Ectodermal cell (in vitro differentiated cells): ENCODE data around the gene TENT4B.

Experiments used
- H3K27ac ChIP-seq: 2 replicates; pipeline ENCODE4 v1.7.0; 2013; ENCODE audit warnings: mild to moderate bottlenecking, low read depth, low read length; ENCODE audit not compliant: insufficient read depth, poor library complexity, severe bottlenecking
- H3K27me3 ChIP-seq: 2 replicates; pipeline ENCODE4 v1.7.0; 2013; ENCODE audit warnings: mild to moderate bottlenecking, low read length; ENCODE audit not compliant: insufficient read depth, control insufficient read depth, poor library complexity, severe bottlenecking
- H3K36me3 ChIP-seq: one replicate; pipeline ENCODE4 v1.7.0; 2013; ENCODE audit warnings: low read length; ENCODE audit not compliant: control insufficient read depth, insufficient read depth
- H3K4me1 ChIP-seq: one replicate; pipeline ENCODE4 v1.7.0; 2013; ENCODE audit warnings: low read length; ENCODE audit not compliant: control insufficient read depth, insufficient read depth
- H3K4me3 ChIP-seq: 2 replicates; pipeline ENCODE4 v1.7.0; 2013; ENCODE audit warnings: low read depth, low read length, control low read depth; ENCODE audit not compliant: insufficient read depth
- H3K9me3 ChIP-seq: 2 replicates; pipeline ENCODE4 v1.7.0; 2013; ENCODE audit warnings: mild to moderate bottlenecking, low read length, moderate library complexity; ENCODE audit not compliant: control insufficient read depth
- WGBS, 2 experiments: methylation state at CpG; one replicate each; pipeline ENCODE4 v1.1.7; 2013; ENCODE audit warnings: missing lambda C conversion rate in 2 of 2; 5-methylcytosine and 5-hydroxymethylcytosine counted together

Gene TENT4B

GRCh38 chr16:50276326-50276640, 123.2 kb downstream of the TENT4B start:
- WGBS, 2 experiments = 84 to 88% methylated on average over 2 of the region's 2 CpGs
- Histone ChIP-seq H3K4me1 (no peaks in the 10 kb centered on the region), H3K36me3 (no peaks in the 10 kb centered on the region), H3K27ac (no peak overlapping the region), H3K4me3 (no peak overlapping the region), H3K9me3 (no peaks in the 10 kb centered on the region), H3K27me3 (no peaks in the 10 kb centered on the region)

GRCh38 chr16:50276801-50277555, 123.9 kb downstream of the TENT4B start:
- H3K27ac ChIP-seq = no peak overlapping the region
- H3K4me1 ChIP-seq = no peaks in the 10 kb centered on the region
- H3K4me3 ChIP-seq = no peak overlapping the region
- no peaks in the 10 kb centered on the region for H3K27me3 ChIP-seq
- 86 to 93% methylated on average over 2 to 4 of the region's 4 CpGs for WGBS, 2 experiments
- no peaks in the 10 kb centered on the region for H3K36me3 ChIP-seq
- no peaks in the 10 kb centered on the region for H3K9me3 ChIP-seq

- no peaks in the 10 kb centered on the region for H3K36me3 ChIP-seq
- no peak overlapping the region for H3K4me3 ChIP-seq
- 66% methylated on average over 3 of the region's 3 CpGs for WGBS, 2 experiments
- H3K9me3 ChIP-seq = no peaks in the 10 kb centered on the region
- H3K27ac ChIP-seq = no peak overlapping the region
- H3K27me3 ChIP-seq = no peaks in the 10 kb centered on the region
- no peaks in the 10 kb centered on the region for H3K4me1 ChIP-seq
These were observed 125.1 kb downstream of the TENT4B start for GRCh38 chr16:50278251-50278650.

- Histone ChIP-seq H3K27ac (no peak overlapping the region), H3K4me3 (no peak overlapping the region), H3K9me3 (no peaks in the 10 kb centered on the region), H3K4me1 (no peaks in the 10 kb centered on the region), H3K36me3 (no peaks in the 10 kb centered on the region), H3K27me3 (no peaks in the 10 kb centered on the region)
- 75% methylated on average over 2 of the region's 2 CpGs for WGBS, 2 experiments
These were observed 126.4 kb downstream of the TENT4B start for GRCh38 chr16:50279504-50279865.

- no peaks in the 10 kb centered on the region for H3K27me3 ChIP-seq
- no peak overlapping the region for H3K4me3 ChIP-seq
- H3K27ac ChIP-seq = no peak overlapping the region
- no peaks in the 10 kb centered on the region for H3K36me3 ChIP-seq
- H3K9me3 ChIP-seq = no peaks in the 10 kb centered on the region
- H3K4me1 ChIP-seq = no peaks in the 10 kb centered on the region
- WGBS, 2 experiments = 94% methylated on average over 5 of the region's 5 CpGs
These were observed 127.8 kb downstream of the TENT4B start for GRCh38 chr16:50280932-50281331.
